SU-DHL-6 (cell line): Measurements from ENCODE around the gene DHRS7B.

Experiments used
- H2AFZ ChIP-seq: fragments of 200-600 bp; sonication (generic); 2 replicates; pipeline ENCODE4 v1.6.1; 2014; ENCODE audit warnings: low read depth, mild to moderate bottlenecking, moderate library complexity, mixed read lengths, antibody characterized with exemption, low read length; ENCODE audit not compliant: severe bottlenecking
- H3F3A ChIP-seq: fragments of 200-600 bp; shearing (Covaris generic); 2 replicates; pipeline ENCODE4 v1.6.0; 2016; ENCODE audit warnings: antibody characterized with exemption, mild to moderate bottlenecking; ENCODE audit not compliant: insufficient read depth
- H3K27ac ChIP-seq: fragments of 200-600 bp; sonication (generic); 2 replicates; pipeline ENCODE4 v1.5.1; 2016; ENCODE audit warnings: low read depth, mild to moderate bottlenecking, low read length, moderate library complexity, mixed read lengths
- H3K27me3 ChIP-seq: fragments of 200-600 bp; sonication (generic), shearing (Covaris generic); 2 replicates; pipeline ENCODE4 v1.6.0; 2014; ENCODE audit warnings: mild to moderate bottlenecking, low read length
- H3K36me3 ChIP-seq: fragments of 200-600 bp; sonication (generic); 2 replicates; pipeline ENCODE4 v1.6.1; 2014; ENCODE audit warnings: mild to moderate bottlenecking, low read length, mixed read lengths
- H3K4me2 ChIP-seq: fragments of 300-600, 200-600 bp; shearing (Covaris generic), sonication (generic); 2 replicates; pipeline ENCODE4 v1.6.0; 2014; ENCODE audit warnings: low read length, low read depth, mild to moderate bottlenecking; ENCODE audit not compliant: poor library complexity, severe bottlenecking
- H3K4me3 ChIP-seq: fragments of 200-600 bp; sonication (generic); 2 replicates; pipeline ENCODE4 v1.5.1; 2014; ENCODE audit warnings: antibody characterized with exemption, low read length, mild to moderate bottlenecking, mixed read lengths; ENCODE audit not compliant: insufficient read depth, poor library complexity, severe bottlenecking
- H3K79me2 ChIP-seq: fragments of 200-600 bp; sonication (generic); 2 replicates; pipeline ENCODE4 v1.6.1; 2014; ENCODE audit warnings: mild to moderate bottlenecking, low read length, moderate library complexity; ENCODE audit not compliant: insufficient read depth
- H3K9ac ChIP-seq: fragments of 200-600 bp; sonication (generic); 2 replicates; pipeline ENCODE4 v1.7.0; 2014; ENCODE audit warnings: mild to moderate bottlenecking, low read length
- H3K9me2 ChIP-seq: fragments of 200-600 bp; sonication (generic); replicated peaks from 2 replicates; pipeline ENCODE4 v1.6.1; 2014; ENCODE audit warnings: low read length; ENCODE audit not compliant: insufficient read depth
- H3K9me3 ChIP-seq: fragments of 200-600 bp; sonication (generic); 2 replicates; pipeline ENCODE4 v1.6.1; 2014; ENCODE audit warnings: low read length, mixed read lengths; ENCODE audit not compliant: insufficient read depth
- H4K20me1 ChIP-seq: fragments of 200-600 bp; sonication (generic); 2 replicates; pipeline ENCODE4 v1.6.1; 2014; ENCODE audit warnings: low read depth, mild to moderate bottlenecking, antibody characterized with exemption, low read length, moderate library complexity, mixed read lengths
- EZH2phosphoT487 ChIP-seq: fragments of 200-600 bp; sonication (generic), shearing (Covaris generic); conservative IDR thresholded peaks from 2 replicates; pipeline ENCODE4 v1.6.1; 2018; ENCODE audit warnings: mild to moderate bottlenecking, antibody characterized with exemption, low read length, moderate library complexity, mixed read lengths
- TF ChIP-seq, protein P1 (sequence below): fragments of 200-600 bp; sonication (generic); IDR thresholded peaks from one replicate; pipeline ENCODE4 v1.5.1; 2017; ENCODE audit warnings: antibody characterized with exemption, mild to moderate bottlenecking, low read length, moderate library complexity; ENCODE audit not compliant: insufficient read depth, poor library complexity, severe bottlenecking

Gene DHRS7B

DNA sequence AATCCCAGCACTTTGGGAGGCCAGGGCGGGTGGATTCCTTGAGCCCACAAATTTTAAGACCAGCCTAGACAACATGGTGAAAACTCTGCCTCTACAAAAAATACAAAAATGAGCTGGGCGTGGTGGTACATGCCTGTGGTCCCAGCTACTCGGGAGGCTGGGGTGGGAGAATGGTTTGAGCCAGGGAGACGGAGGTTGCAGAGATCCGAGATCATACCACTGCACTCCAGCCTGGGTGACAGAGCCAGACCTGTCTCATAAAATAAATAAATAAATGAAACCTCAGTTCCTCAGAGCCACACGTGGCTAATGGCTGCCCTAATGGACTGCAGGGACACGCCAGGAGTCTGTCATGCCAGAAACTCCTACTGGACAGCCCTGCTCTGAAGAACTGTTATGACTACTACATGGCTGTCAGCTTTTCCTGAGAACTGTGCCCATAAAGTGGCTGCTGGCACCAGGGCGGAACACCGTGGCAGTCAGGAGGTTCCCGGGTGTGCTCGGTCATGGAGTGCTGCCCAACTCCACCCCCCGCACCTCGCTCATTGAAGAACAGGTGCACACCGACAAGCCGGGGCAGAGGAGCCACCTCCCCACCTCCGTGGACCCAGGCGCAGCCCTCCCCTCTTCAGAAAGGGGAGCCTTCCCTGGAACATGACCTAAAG is 82.9 kb downstream of the DHRS7B start:
- H3K79me2 ChIP-seq = peaks cover 91% of the 10 kb centered on the region
- TF ChIP-seq, protein P1, sequence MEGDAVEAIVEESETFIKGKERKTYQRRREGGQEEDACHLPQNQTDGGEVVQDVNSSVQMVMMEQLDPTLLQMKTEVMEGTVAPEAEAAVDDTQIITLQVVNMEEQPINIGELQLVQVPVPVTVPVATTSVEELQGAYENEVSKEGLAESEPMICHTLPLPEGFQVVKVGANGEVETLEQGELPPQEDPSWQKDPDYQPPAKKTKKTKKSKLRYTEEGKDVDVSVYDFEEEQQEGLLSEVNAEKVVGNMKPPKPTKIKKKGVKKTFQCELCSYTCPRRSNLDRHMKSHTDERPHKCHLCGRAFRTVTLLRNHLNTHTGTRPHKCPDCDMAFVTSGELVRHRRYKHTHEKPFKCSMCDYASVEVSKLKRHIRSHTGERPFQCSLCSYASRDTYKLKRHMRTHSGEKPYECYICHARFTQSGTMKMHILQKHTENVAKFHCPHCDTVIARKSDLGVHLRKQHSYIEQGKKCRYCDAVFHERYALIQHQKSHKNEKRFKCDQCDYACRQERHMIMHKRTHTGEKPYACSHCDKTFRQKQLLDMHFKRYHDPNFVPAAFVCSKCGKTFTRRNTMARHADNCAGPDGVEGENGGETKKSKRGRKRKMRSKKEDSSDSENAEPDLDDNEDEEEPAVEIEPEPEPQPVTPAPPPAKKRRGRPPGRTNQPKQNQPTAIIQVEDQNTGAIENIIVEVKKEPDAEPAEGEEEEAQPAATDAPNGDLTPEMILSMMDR = no peak
- no peak for TF ChIP-seq EZH2phosphoT487
- no peak overlapping the region for H3K9ac ChIP-seq
- no peaks in the 10 kb centered on the region for H3K9me3 ChIP-seq
- no peaks in the 10 kb centered on the region for H3K36me3 ChIP-seq
- peaks cover 16% of the 10 kb centered on the region for H4K20me1 ChIP-seq
- no peaks in the 10 kb centered on the region for H3F3A ChIP-seq
- no peaks in the 10 kb centered on the region for H3K9me2 ChIP-seq
- H3K27me3 ChIP-seq = no peaks in the 10 kb centered on the region
- H3K4me3 ChIP-seq = no peak overlapping the region
- no peak overlapping the region for H2AFZ ChIP-seq
- no peak overlapping the region for H3K27ac ChIP-seq
- no peak overlapping the region for H3K4me2 ChIP-seq

DNA sequence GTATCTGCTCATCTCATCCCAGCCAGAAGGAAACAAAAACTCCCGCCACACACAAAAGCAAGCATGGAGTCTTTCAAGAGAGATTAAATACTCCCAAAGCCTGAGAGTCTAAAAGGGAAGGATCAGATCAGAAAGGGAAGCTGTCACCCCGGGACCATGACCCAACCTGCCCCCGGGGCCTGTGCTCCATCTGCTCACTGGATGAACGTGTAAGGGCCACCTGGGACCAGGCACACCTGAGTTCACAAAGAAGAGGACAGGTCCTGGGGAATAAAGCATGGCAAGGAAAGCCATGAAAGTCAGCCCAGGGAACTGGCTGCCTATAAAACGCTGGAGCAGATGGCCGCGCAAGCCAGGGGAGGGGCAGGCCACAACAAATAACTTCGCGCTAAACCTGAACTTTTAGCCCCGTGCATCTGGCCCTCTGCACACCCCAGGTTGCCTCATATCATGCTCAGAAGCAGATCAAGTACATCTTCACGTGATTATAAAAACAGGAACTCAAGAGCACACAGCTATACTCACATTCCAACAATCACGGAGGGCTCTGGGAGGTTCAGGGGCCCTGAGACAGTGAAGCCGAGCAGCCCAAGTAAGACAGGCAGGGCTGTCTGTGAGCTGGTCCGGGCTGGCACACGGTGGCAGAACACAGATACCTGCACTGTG is 83.8 kb downstream of the DHRS7B start:
- no peaks in the 10 kb centered on the region for H3F3A ChIP-seq
- H3K4me3 ChIP-seq = no peak overlapping the region
- H3K9me2 ChIP-seq = no peaks in the 10 kb centered on the region
- H3K79me2 ChIP-seq = peaks cover 91% of the 10 kb centered on the region
- H2AFZ ChIP-seq = no peak overlapping the region
- H3K27me3 ChIP-seq = no peaks in the 10 kb centered on the region
- TF ChIP-seq, protein P1 = no peak
- TF ChIP-seq EZH2phosphoT487 = no peak
- no peak overlapping the region for H3K4me2 ChIP-seq
- no peak overlapping the region for H3K27ac ChIP-seq
- H3K9me3 ChIP-seq = no peaks in the 10 kb centered on the region
- H4K20me1 ChIP-seq = peaks cover 14% of the 10 kb centered on the region
- no peaks in the 10 kb centered on the region for H3K36me3 ChIP-seq
- H3K9ac ChIP-seq = no peak overlapping the region

DNA sequence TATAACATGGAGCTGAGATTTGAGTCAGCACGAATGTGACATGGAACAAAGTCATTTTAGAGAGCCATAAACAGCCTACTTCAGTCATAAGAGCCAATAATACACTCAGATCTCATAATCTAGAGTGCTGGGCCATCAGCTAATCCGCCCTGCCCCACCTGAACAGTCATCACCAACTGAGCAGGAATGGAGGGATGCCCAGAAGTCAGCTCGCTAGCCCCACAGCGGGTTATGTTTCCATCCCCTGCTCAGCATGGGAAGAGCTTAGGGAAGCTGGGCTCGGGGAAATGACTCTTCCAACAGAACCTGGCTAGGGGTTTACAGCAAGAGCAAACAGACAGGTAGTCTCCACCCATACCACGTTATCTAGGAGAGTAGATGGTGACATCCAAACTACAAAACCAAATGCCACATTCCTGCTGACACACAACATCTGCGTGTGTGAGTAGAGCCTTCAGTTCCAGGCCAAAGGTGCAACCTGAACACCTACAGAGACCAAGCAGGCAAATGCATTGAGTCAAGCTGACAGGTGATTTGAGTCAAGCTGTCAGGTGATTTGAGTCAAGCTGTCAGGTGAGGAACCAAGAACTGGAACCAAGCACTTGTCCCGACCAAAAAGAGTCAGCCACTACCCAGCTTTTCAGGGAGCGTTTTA is 85.2 kb downstream of the DHRS7B start:
- H3K9me2 ChIP-seq = no peaks in the 10 kb centered on the region
- no peaks in the 10 kb centered on the region for H3K36me3 ChIP-seq
- H3K4me3 ChIP-seq = peak overlapping the region; percentile 81
- no peak overlapping the region for H3K27ac ChIP-seq
- H3K27me3 ChIP-seq = no peaks in the 10 kb centered on the region
- no peaks in the 10 kb centered on the region for H3F3A ChIP-seq
- peak overlapping the region; percentile 94 for H3K4me2 ChIP-seq
- no peaks in the 10 kb centered on the region for H3K9me3 ChIP-seq
- H2AFZ ChIP-seq = no peak overlapping the region
- TF ChIP-seq, protein P1 = no peak
- no peak for TF ChIP-seq EZH2phosphoT487
- peaks cover 14% of the 10 kb centered on the region for H4K20me1 ChIP-seq
- H3K79me2 ChIP-seq = peaks cover 91% of the 10 kb centered on the region
- peak overlapping the region; percentile 98 for H3K9ac ChIP-seq
